Measurements from ENCODE around the gene KRT33A. TPM values are rescaled to one million over a fixed set of nuclear protein-coding genes. Genes with fewer than 3 reads are reported as not detected.

KRT33A gene
- total and polyA plus RNA-seq, 2 experiments from 2014 or later = not detected

DNA sequence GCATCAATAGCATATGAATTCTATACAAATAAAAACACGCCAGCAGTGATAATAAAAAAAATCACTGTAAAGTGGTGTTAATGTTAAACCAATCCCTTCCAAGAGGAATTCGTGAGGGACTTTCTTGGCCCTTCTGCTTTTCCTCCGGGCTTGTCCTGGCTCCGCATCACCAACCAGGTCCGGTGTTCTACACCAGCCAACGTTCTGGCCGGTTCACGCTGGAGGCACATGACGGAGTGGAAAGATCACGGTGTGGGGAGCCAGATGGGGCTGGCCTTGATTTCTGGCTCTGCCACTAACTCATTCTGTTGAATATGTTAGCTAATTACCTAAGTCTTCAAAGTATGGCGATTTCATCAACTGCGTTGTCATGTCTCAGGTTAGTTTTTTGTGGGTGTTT lies 46.5 kb downstream of the KRT33A start (continued):
- no peak for TF ChIP-seq ZNF462 (CRISPR knock-in tag; IDR thresholded peaks at IDR 0.05)
- TF ChIP-seq CREB1 (CRISPR knock-in tag; IDR thresholded peaks at IDR 0.05; ENCODE audit: low read depth) = no peak
- TF ChIP-seq, protein P1, sequence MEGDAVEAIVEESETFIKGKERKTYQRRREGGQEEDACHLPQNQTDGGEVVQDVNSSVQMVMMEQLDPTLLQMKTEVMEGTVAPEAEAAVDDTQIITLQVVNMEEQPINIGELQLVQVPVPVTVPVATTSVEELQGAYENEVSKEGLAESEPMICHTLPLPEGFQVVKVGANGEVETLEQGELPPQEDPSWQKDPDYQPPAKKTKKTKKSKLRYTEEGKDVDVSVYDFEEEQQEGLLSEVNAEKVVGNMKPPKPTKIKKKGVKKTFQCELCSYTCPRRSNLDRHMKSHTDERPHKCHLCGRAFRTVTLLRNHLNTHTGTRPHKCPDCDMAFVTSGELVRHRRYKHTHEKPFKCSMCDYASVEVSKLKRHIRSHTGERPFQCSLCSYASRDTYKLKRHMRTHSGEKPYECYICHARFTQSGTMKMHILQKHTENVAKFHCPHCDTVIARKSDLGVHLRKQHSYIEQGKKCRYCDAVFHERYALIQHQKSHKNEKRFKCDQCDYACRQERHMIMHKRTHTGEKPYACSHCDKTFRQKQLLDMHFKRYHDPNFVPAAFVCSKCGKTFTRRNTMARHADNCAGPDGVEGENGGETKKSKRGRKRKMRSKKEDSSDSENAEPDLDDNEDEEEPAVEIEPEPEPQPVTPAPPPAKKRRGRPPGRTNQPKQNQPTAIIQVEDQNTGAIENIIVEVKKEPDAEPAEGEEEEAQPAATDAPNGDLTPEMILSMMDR (conservative IDR thresholded peaks at IDR 0.05; ENCODE audit: low read depth in 2 of 2) = no peak

DNA sequence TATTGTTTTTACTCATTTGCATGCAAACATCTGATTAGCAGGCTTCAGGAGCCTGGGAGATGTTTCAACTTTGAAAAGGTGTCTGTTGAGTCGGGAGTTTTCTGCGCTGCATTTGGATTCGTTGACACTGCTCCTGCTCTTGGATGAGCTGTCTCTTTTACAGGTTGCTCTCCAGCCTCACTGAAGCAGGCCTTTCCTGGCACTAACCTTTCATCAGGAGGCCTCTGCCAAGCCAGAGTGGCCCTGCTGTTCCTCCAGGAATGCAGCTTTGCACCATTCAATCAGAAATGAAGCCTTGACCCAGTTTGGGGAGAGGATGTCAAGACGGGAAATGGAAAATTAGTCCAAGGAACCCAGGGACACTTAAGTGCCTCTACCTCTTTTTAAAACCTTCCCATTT lies 47.6 kb downstream of the KRT33A start:
- DNase-seq (ENCODE audit: low spot score) = no peak
- Mint-ChIP-seq H3K36me3 (ENCODE audit: low read depth) (no peaks in the 10 kb centered on the region), H3K27me3 (ENCODE audit: insufficient read depth, low read depth, poor library complexity) (peaks cover 2% of the 10 kb centered on the region), H3K9me3 (no peaks in the 10 kb centered on the region; the same call in 2 of the 3 replicates), H3K4me1 (no peaks in the 10 kb centered on the region; the same call in 2 of the 3 replicates), H3K27ac (no peak overlapping the region), H3K4me3 (no peak overlapping the region)
- Histone ChIP-seq H4K20me1 (replicated peaks; ENCODE audit: insufficient read depth) (no peaks in the 10 kb centered on the region), H3K79me2 (replicated peaks; ENCODE audit: insufficient read depth) (no peaks in the 10 kb centered on the region), H3K4me2 (no peak overlapping the region), H2AFZ (no peak overlapping the region), H3K27ac (ENCODE audit: low read depth) (no peak overlapping the region), H3K4me3 (no peak overlapping the region), H3K27me3 (ENCODE audit: insufficient read depth) (no peaks in the 10 kb centered on the region), H3K9me2 (ENCODE audit: insufficient read depth) (no peaks in the 10 kb centered on the region), H3K36me3 (ENCODE audit: insufficient read depth) (no peaks in the 10 kb centered on the region; the same call in 1 of the 2 replicates), H3K4me1 (ENCODE audit: insufficient read depth) (no peaks in the 10 kb centered on the region), H3F3A (replicated peaks; ENCODE audit: low read depth) (no peaks in the 10 kb centered on the region)
- no peak for ATAC-seq
- no peak for TF ChIP-seq POLR2AphosphoS5 (IDR thresholded peaks at IDR 0.05; ENCODE audit: low read depth)
- no peak for TF ChIP-seq ETS1 (IDR thresholded peaks at IDR 0.05)
- TF ChIP-seq, protein P1 (conservative IDR thresholded peaks at IDR 0.05; ENCODE audit: low read depth in 2 of 2) = no peak
- TF ChIP-seq STAT1 (IDR thresholded peaks at IDR 0.05; ENCODE audit: unreplicated experiment) = no peak
- TF ChIP-seq JUNB (IDR thresholded peaks at IDR 0.05; ENCODE audit: unreplicated experiment) = no peak
- no peak for TF ChIP-seq ZNF114 (CRISPR knock-in tag; IDR thresholded peaks at IDR 0.05)
- TF ChIP-seq CREB1 (CRISPR knock-in tag; IDR thresholded peaks at IDR 0.05; ENCODE audit: low read depth) = no peak
- TF ChIP-seq, protein P2, sequence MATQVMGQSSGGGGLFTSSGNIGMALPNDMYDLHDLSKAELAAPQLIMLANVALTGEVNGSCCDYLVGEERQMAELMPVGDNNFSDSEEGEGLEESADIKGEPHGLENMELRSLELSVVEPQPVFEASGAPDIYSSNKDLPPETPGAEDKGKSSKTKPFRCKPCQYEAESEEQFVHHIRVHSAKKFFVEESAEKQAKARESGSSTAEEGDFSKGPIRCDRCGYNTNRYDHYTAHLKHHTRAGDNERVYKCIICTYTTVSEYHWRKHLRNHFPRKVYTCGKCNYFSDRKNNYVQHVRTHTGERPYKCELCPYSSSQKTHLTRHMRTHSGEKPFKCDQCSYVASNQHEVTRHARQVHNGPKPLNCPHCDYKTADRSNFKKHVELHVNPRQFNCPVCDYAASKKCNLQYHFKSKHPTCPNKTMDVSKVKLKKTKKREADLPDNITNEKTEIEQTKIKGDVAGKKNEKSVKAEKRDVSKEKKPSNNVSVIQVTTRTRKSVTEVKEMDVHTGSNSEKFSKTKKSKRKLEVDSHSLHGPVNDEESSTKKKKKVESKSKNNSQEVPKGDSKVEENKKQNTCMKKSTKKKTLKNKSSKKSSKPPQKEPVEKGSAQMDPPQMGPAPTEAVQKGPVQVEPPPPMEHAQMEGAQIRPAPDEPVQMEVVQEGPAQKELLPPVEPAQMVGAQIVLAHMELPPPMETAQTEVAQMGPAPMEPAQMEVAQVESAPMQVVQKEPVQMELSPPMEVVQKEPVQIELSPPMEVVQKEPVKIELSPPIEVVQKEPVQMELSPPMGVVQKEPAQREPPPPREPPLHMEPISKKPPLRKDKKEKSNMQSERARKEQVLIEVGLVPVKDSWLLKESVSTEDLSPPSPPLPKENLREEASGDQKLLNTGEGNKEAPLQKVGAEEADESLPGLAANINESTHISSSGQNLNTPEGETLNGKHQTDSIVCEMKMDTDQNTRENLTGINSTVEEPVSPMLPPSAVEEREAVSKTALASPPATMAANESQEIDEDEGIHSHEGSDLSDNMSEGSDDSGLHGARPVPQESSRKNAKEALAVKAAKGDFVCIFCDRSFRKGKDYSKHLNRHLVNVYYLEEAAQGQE (IDR thresholded peaks at IDR 0.05; ENCODE audit: unreplicated experiment) = no peak

Data from GM23338 (cell line).